ENCODE results near the gene NEDD4L. TPM values are rescaled to one million over a fixed set of nuclear protein-coding genes. Genes with fewer than 3 reads are reported as not detected.
A peak's percentile ranks its signal among the peaks of the same experiment; 100 is the strongest.

The NEDD4L gene
- total and polyA plus RNA-seq, 2 experiments from 2014 or later, result 36.2 to 72.3 TPM

- peaks cover 25% of the 10 kb centered on the region for H3K4me1 ChIP-seq (ENCODE audit: insufficient read depth)
- H3K4me1 Mint-ChIP-seq, result peaks cover 26% of the 10 kb centered on the region
- H3K27ac ChIP-seq (ENCODE audit: low read depth), result no peak overlapping the region
- H3K27me3 ChIP-seq (ENCODE audit: insufficient read depth), result no peaks in the 10 kb centered on the region
- H3K36me3 Mint-ChIP-seq (ENCODE audit: low read depth), result no peaks in the 10 kb centered on the region
- no peak overlapping the region for H3K4me3 ChIP-seq
- DNase-seq (ENCODE audit: low spot score), result no peak
- TF ChIP-seq EZH2phosphoT487 (IDR thresholded peaks at IDR 0.05; ENCODE audit: unreplicated experiment) (no peak), REST (IDR thresholded peaks at IDR 0.05; ENCODE audit: unreplicated experiment) (no peak)
- H3K27me3 Mint-ChIP-seq (ENCODE audit: insufficient read depth, low read depth, poor library complexity), result peaks cover 5% of the 10 kb centered on the region
- H3K9me3 Mint-ChIP-seq, result no peaks in the 10 kb centered on the region
- no peak for ATAC-seq
- H3F3A ChIP-seq (replicated peaks; ENCODE audit: low read depth), result no peaks in the 10 kb centered on the region
- peak overlapping the region; percentile 12 for H3K27ac Mint-ChIP-seq
- no peaks in the 10 kb centered on the region for H3K9me2 ChIP-seq (ENCODE audit: insufficient read depth)
- no peak overlapping the region for H2AFZ ChIP-seq
- H3K36me3 ChIP-seq (ENCODE audit: insufficient read depth), result no peaks in the 10 kb centered on the region
- H3K79me2 ChIP-seq (replicated peaks; ENCODE audit: insufficient read depth), result peaks cover 57% of the 10 kb centered on the region
- H3K4me3 Mint-ChIP-seq, result no peak overlapping the region
- 0 out of 2 replicates have a peak overlapping the region, but pooled peaks have one; percentile 29 for H3K4me2 ChIP-seq
- H4K20me1 ChIP-seq (replicated peaks; ENCODE audit: insufficient read depth), result peaks cover 6% of the 10 kb centered on the region; the same call in 1 of the 2 replicates
These were observed 271.8 kb downstream of the NEDD4L start for GRCh38 chr18:58315739-58316215.

GRCh38 chr18:58316396-58317342, 272.6 kb downstream of the NEDD4L start:
- Histone ChIP-seq H3K27me3 (ENCODE audit: insufficient read depth) (no peaks in the 10 kb centered on the region), H3K4me1 (ENCODE audit: insufficient read depth) (peaks cover 25% of the 10 kb centered on the region), H3K4me3 (no peak overlapping the region), H2AFZ (no peak overlapping the region), H3K79me2 (replicated peaks; ENCODE audit: insufficient read depth) (peaks cover 48% of the 10 kb centered on the region), H3K27ac (ENCODE audit: low read depth) (peak overlapping the region; percentile 59), H4K20me1 (replicated peaks; ENCODE audit: insufficient read depth) (peaks cover 6% of the 10 kb centered on the region; the same call in 1 of the 2 replicates), H3F3A (replicated peaks; ENCODE audit: low read depth) (no peaks in the 10 kb centered on the region), H3K36me3 (ENCODE audit: insufficient read depth) (no peaks in the 10 kb centered on the region), H3K9me2 (ENCODE audit: insufficient read depth) (no peaks in the 10 kb centered on the region), H3K4me2 (peak overlapping the region; percentile 29; the same call in 1 of the 2 replicates)
- Mint-ChIP-seq H3K27me3 (ENCODE audit: insufficient read depth, low read depth, poor library complexity) (peaks cover 5% of the 10 kb centered on the region), H3K27ac (no peak overlapping the region), H3K4me1 (peaks cover 24% of the 10 kb centered on the region), H3K36me3 (ENCODE audit: low read depth) (no peaks in the 10 kb centered on the region), H3K4me3 (no peak overlapping the region), H3K9me3 (no peaks in the 10 kb centered on the region)
- DNase-seq (ENCODE audit: low spot score), result no peak
- peak; percentile 40; the same call in 2 of the 3 replicates for ATAC-seq
- TF ChIP-seq POLR2AphosphoS5 (IDR thresholded peaks at IDR 0.05; ENCODE audit: low read depth), result no peak
- TF ChIP-seq STAT1 (IDR thresholded peaks at IDR 0.05; ENCODE audit: unreplicated experiment), result no peak
- TF ChIP-seq ZNF331 (CRISPR knock-in tag; IDR thresholded peaks at IDR 0.05; ENCODE audit: low read depth), result no peak
- TF ChIP-seq, protein P1, sequence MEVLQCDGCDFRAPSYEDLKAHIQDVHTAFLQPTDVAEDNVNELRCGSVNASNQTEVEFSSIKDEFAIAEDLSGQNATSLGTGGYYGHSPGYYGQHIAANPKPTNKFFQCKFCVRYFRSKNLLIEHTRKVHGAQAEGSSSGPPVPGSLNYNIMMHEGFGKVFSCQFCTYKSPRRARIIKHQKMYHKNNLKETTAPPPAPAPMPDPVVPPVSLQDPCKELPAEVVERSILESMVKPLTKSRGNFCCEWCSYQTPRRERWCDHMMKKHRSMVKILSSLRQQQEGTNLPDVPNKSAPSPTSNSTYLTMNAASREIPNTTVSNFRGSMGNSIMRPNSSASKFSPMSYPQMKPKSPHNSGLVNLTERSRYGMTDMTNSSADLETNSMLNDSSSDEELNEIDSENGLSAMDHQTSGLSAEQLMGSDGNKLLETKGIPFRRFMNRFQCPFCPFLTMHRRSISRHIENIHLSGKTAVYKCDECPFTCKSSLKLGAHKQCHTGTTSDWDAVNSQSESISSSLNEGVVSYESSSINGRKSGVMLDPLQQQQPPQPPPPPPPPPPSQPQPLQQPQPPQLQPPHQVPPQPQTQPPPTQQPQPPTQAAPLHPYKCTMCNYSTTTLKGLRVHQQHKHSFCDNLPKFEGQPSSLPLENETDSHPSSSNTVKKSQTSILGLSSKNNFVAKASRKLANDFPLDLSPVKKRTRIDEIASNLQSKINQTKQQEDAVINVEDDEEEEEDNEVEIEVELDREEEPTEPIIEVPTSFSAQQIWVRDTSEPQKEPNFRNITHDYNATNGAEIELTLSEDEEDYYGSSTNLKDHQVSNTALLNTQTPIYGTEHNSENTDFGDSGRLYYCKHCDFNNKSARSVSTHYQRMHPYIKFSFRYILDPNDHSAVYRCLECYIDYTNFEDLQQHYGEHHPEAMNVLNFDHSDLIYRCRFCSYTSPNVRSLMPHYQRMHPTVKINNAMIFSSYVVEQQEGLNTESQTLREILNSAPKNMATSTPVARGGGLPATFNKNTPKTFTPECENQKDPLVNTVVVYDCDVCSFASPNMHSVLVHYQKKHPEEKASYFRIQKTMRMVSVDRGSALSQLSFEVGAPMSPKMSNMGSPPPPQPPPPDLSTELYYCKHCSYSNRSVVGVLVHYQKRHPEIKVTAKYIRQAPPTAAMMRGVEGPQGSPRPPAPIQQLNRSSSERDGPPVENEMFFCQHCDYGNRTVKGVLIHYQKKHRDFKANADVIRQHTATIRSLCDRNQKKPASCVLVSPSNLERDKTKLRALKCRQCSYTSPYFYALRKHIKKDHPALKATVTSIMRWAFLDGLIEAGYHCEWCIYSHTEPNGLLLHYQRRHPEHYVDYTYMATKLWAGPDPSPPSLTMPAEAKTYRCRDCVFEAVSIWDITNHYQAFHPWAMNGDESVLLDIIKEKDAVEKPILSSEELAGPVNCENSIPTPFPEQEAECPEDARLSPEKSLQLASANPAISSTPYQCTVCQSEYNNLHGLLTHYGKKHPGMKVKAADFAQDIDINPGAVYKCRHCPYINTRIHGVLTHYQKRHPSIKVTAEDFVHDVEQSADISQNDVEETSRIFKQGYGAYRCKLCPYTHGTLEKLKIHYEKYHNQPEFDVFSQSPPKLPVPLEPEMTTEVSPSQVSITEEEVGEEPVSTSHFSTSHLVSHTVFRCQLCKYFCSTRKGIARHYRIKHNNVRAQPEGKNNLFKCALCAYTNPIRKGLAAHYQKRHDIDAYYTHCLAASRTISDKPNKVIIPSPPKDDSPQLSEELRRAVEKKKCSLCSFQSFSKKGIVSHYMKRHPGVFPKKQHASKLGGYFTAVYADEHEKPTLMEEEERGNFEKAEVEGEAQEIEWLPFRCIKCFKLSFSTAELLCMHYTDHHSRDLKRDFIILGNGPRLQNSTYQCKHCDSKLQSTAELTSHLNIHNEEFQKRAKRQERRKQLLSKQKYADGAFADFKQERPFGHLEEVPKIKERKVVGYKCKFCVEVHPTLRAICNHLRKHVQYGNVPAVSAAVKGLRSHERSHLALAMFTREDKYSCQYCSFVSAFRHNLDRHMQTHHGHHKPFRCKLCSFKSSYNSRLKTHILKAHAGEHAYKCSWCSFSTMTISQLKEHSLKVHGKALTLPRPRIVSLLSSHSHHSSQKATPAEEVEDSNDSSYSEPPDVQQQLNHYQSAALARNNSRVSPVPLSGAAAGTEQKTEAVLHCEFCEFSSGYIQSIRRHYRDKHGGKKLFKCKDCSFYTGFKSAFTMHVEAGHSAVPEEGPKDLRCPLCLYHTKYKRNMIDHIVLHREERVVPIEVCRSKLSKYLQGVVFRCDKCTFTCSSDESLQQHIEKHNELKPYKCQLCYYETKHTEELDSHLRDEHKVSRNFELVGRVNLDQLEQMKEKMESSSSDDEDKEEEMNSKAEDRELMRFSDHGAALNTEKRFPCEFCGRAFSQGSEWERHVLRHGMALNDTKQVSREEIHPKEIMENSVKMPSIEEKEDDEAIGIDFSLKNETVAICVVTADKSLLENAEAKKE (CRISPR knock-in tag; IDR thresholded peaks at IDR 0.05), result no peak
- TF ChIP-seq ZNF114 (CRISPR knock-in tag; IDR thresholded peaks at IDR 0.05), result no peak
- no peak for TF ChIP-seq EZH2phosphoT487 (IDR thresholded peaks at IDR 0.05; ENCODE audit: unreplicated experiment)
